Vagina (tissue), 2 donors: Measurements from ENCODE around the gene ADORA1.

Source experiments
- POLR2A ChIP-seq, 2 donors: fragments of 450-650 bp; IDR thresholded peaks; one replicate each; pipeline ENCODE4 v1.6.1; 2017; ENCODE audit warnings: antibody characterized with exemption in 2 of 2, mild to moderate bottlenecking in 2 of 2, moderate library complexity in 2 of 2
- POLR2AphosphoS5 ChIP-seq, 2 donors: sonication (generic); formaldehyde crosslinking; IDR thresholded peaks; one replicate each; pipeline ENCODE4 v1.9.0; 2017; ENCODE audit warnings: antibody characterized with exemption in 2 of 2, mild to moderate bottlenecking in 2 of 2, low read depth in 1 of 2; ENCODE audit not compliant: insufficient read depth in 1 of 2
- TF ChIP-seq, protein P1 (sequence below), 3 experiments: fragments of 450-650 bp in 2 of 3; fragments of 200-600 bp in 1 of 3; sonication (generic) in 1 of 3; IDR thresholded peaks; one replicate each; pipeline ENCODE4 v1.5.1; 2017 to 2019; ENCODE audit warnings: antibody characterized with exemption in 3 of 3, mild to moderate bottlenecking in 2 of 3, moderate library complexity in 2 of 3

DNA sequence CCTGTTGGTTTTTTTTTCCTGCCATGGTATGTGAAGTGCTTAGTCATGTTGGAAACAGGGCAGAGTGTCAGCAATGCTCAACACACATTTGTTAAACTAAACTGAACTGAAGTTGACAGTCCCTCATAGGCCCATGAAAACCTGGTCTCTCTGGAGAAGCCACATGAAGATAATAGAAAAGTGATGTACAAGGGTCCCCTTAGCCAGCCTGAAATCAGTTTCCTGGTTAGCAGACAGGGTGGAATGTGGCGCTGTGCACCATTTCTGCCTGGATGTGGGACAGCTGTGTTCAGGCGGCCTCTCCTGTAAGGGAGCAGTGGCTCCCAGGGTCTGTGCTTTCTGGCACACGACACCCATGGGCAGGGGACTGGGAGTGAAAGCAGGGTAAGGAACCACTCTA lies 68.8 kb downstream of the ADORA1 start:
- TF ChIP-seq POLR2AphosphoS5 (IDR thresholded peaks at IDR 0.05; ENCODE audit: insufficient read depth in 1 of 2, low read depth in 1 of 2) (no peak), POLR2A (IDR thresholded peaks at IDR 0.05) (no peak)
- TF ChIP-seq, protein P1, sequence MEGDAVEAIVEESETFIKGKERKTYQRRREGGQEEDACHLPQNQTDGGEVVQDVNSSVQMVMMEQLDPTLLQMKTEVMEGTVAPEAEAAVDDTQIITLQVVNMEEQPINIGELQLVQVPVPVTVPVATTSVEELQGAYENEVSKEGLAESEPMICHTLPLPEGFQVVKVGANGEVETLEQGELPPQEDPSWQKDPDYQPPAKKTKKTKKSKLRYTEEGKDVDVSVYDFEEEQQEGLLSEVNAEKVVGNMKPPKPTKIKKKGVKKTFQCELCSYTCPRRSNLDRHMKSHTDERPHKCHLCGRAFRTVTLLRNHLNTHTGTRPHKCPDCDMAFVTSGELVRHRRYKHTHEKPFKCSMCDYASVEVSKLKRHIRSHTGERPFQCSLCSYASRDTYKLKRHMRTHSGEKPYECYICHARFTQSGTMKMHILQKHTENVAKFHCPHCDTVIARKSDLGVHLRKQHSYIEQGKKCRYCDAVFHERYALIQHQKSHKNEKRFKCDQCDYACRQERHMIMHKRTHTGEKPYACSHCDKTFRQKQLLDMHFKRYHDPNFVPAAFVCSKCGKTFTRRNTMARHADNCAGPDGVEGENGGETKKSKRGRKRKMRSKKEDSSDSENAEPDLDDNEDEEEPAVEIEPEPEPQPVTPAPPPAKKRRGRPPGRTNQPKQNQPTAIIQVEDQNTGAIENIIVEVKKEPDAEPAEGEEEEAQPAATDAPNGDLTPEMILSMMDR (IDR thresholded peaks at IDR 0.05): no peak
